Skin epidermis (tissue), 12 donors: ENCODE results near the gene HOXB13.

ENCODE experiments used
- H3K27ac ChIP-seq, 21 experiments: fragments of 200-600 bp; sonication (generic) in 11 of 21; one replicate each; pipeline ENCODE4 v1.5.0; 2020; ENCODE audit warnings: mild to moderate bottlenecking in 3 of 21, inconsistent platforms in 2 of 21, moderate library complexity in 2 of 21
- H3K4me3 ChIP-seq, 7 experiments: fragments of 200-600 bp; sonication (generic) in 2 of 7; one replicate each; pipeline ENCODE4 v1.5.0; 2020; ENCODE audit warnings: inconsistent platforms in 2 of 7, mild to moderate bottlenecking in 2 of 7, moderate library complexity in 1 of 7

HOXB13 gene

DNA sequence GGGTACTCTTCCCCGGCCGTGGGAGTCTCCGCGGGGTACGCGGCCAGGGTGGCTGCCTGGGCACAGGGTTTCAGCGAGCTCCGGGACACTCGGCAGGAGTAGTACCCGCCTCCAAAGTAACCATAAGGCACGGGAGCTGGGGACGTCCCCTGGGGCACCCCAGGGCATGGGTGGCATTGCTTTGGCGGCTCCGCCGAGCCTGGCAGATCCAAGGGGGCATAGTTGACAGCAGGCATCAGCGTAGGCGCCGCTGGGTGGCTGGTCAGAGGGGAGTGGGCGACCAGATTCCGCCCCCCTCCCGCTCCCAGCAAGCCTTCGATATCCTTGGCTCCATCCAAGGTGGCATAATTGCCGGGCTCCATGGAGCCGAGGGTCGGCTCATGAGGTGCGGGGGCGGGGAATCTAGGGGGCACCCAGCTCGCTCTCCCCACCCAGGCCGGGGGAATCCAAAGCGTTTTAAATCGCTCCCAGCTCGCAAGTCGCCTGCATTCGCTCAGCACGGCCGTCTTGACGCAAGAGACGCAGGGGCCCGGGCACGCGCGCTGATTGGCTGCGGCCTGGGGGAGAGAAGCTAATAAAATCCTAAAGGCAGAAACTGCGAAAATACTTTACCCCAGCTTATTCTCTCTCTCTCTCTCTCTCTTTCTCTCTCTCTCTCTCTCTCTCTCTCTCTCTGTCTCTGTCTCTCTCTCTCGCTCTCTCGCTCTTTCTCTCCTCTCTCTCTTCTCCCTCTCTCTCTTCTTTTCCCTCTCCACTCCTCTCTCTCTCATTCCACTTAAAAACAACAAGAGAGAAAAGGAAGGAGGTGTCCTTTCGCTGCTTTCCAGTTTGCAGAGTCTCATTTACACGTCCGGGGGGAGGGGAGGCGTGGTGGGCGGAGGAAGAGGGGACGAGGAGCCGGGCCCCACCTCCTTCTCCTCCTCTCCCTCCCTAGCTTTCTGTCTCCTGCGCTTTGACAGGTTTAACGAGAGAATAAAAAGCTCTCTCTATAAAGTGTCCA, at the start of gene HOXB13:
TSS of gene HOXB13 (minus strand) at position 519 of the 1,000 bp plus-strand sequence. CDS start at position 362, 157 bp downstream.
- Histone ChIP-seq H3K27ac (peak within 1 kb of the TSS in 1 of 21 experiments; percentile 71), H3K4me3 (peak within 1 kb of the TSS in 1 of 7 experiments; percentile 8)

DNA sequence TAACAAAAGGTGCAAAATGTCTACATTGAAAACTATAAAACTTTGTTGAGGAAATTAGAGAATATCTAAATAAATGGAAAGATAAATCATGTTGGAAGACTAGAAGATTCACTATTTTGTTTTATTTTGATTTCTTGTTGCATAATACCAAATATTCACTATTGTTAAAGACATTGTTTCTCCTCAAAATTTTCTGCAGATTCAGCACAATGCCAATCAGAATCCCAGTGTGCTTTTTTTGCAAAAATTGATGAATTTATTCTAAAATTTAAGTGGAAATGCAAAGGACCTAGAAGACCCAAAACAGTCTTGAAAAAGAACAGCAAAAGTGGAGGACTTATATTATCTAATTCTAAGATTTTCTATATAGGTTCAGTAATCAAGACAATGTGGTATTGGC, 48.1 kb upstream of the HOXB13 start:
- no peak overlapping the region for H3K4me3 ChIP-seq
- H3K27ac ChIP-seq, result no peak overlapping the region

DNA sequence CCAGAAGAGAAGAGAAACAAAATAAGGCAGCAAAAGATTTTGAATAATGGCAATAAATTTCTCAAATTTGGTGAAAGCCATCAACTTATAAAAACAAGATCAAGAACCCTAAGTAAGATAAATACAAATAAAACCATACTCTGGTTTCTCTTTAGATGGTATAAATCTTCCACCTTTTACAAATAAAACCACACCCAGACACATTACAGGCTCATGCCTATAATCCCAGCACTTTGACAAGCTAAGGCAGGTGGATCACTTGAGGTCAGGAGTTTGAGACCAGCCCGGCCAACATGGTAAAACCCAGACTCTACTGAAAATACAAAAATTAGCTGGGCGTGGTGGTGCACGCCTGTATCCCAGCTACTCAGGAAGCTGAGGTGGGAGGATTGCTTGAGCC, 44.7 kb upstream of the HOXB13 start:
- no peak overlapping the region for H3K4me3 ChIP-seq
- no peak overlapping the region for H3K27ac ChIP-seq

DNA sequence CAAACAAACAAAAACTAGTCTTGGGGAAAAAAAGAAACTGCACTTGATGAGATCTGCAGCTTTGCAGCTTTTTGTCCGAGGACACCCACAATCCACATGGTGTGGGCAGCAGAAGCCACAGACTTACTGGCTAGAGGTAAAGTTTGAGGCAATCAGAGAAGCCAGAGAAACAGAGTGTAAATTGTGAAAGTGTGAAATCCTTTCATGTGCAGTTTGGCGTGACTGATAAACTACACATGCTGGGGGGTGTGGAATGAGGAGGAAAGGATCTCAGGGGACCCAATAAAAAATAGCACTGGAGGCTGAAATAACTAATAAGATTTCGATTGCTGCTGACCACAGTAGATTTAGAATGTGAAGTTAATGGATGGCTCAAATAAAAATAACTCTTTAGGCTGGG, 42.4 kb upstream of the HOXB13 start:
- Histone ChIP-seq H3K27ac (no peak overlapping the region), H3K4me3 (no peak overlapping the region)

DNA sequence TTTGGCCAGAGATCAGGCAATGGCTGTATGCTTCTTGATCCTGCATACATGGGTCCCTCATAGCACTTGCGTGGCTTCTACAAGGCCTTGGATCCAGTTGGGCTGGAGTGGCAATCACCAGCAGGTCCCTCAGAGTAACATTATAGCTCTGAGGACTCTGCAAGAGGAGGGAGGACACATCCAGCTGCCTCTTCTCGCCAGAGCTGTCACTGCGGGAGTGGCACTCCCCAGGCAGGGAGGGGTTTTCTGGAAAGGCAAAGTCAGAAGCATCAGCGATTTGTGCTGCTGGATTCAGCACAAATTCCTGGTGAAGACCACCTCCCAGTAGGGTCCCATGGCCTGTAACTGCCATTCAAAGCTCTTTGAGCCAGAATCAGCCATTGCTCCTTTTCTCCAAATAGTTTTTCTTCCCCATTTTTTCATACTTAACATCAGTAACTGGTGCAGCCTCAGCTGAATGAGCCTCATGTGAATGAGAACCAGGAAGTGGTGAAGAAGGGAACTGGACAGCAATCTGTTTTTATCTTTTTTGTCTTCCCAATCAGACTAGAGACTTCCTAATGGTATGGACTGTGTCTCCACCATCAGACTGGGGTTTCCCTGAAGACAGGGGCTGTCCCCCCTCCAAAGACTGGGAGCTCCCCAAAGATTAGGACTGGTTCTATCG, 40.6 kb upstream of the HOXB13 start:
- Histone ChIP-seq H3K27ac (no peak overlapping the region), H3K4me3 (no peak overlapping the region)

DNA sequence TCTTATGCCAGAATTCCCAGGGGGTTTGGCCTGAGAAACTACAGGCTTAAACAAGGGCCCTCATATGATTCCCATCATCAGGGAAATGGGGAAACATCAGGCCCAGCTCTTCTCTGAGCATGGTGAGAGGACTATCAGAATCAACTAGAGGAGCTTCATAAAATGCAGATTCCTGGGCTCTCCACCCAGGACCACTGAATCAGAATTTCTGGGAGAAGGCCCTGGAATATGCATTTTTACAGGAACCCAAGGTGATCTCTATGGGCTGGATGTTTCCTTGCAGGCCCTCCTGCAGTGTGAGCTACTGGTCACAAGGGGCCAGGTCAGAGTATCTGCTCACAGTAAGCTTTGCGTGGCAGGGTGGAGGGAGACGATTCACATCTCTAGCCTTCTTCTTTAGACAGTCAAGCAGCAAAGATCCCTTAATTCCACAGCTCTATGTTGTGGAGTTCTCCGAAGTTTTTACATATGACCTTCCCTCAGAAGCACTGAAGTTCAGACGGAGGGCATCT, 38.8 kb upstream of the HOXB13 start:
- H3K27ac ChIP-seq, result no peak overlapping the region
- no peak overlapping the region for H3K4me3 ChIP-seq

DNA sequence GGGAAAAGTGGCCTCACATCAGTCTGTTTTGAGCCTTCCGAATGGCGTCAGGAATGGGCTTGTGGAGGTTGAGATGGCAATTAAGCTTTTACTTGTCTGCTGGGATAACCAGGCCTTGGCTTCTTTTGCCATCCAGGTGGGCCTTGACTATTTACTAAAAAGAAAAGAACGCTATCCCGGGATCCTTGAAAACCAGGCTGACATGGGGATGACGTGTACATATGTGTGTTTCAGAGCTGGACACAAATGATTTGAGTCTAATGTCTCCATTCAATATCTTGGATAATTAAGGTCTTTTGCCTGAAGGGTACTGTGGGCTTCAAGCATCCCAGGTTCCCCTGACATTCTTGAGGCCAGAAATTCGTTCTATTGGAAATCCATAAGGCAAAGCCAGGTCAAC, 32.6 kb upstream of the HOXB13 start:
- Histone ChIP-seq H3K4me3 (no peak overlapping the region), H3K27ac (no peak overlapping the region)

DNA sequence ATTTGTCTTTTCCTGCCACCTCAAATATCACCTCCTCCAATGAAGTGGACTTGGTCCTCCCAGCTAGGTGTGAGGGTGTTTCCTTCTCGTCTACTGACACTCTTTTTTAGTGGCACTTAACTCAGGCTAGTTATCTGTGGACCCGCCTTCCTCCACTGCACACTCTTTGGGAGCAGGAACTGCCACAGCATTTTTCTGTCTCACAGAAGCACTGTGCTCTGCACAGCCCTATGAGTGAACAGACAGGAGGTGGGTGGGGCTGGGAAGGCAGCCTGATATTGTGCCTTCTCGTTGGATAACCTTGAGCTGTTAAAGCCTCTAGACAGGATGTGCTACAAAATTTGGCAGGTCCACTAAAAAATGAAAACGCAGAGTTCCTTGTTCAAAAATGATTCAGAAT, 31.9 kb upstream of the HOXB13 start:
- H3K27ac ChIP-seq, result no peak overlapping the region
- H3K4me3 ChIP-seq, result no peak overlapping the region

DNA sequence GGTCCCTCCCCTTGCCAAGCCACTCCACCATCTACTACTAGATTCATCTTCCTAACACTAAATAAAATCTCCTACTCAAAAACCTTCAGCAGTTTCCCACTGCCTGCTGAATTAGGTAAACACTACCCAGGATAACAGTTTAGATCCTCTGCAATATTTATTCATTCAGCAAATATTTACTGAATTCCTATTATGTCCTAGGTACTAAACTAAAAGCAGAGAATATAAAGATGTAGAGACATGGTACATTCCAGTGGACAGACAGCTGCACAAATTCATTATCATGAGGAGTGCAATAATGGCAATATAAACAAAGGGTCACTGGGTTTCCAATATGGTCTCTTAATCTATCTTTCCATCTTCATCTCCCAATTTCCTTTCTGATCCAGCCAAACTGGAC, 30.7 kb upstream of the HOXB13 start:
- Histone ChIP-seq H3K4me3 (no peak overlapping the region), H3K27ac (no peak overlapping the region)

DNA sequence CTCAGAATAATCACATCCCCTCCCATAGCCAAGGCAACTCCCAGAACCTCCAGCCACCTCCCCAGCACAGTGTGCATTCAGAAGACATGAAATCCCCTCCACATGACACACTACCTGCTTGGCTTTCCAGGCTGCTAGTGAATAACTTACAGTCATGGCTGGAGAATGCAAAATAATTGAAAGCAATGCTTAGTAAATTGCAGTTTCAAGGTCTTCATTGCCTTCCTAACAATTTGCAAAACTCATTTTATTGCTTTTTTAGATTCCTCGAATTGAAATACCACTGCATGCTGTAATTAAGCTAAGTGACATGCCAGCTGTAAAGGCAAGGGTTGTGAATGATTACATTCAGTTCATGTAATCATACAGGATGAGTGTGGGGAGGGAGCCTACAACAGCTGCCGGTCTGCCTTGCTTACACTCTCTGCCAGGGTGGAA, 29.0 kb upstream of the HOXB13 start:
- H3K4me3 ChIP-seq, result no peak overlapping the region
- no peak overlapping the region for H3K27ac ChIP-seq

DNA sequence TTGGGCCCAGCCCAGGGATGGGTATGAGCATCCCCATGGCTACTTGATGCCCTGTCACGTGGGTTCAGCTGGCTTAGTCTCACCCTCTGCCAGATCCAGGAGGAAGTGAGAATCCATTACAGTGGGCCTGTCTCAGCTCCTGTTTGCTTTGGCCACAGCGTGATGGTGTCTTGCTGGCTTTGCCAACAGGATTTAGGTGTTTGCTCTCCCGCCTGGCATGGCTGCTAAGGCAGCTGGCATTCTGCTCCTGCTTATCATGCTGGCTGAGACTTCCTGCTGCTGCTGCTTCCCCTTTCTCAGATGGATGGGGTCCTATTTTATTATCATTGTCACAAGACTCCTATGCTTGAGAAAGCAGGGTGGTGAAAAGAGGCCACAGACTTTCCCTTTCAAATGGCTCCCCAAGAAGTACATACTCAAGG, 28.3 kb upstream of the HOXB13 start:
- Histone ChIP-seq H3K27ac (no peak overlapping the region), H3K4me3 (no peak overlapping the region)

DNA sequence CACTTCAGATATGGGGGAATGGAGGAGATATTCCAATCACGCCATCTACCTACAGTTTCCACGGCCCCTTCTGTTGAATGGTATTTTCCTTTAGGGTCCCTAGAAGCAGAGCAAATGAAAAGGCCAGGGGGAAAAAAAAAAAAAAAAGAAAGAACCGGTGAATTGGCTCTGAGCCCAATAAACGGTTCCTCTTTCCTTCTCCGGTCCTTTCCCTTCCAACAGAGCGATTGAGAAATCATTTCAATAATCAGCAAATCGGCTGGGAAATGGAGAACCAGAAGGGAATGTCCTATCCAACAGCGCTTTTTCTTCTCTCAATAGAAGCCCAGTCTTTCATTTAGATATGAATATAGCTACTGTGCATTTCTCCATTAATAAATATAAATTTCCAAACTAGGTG, 26.8 kb upstream of the HOXB13 start:
- Histone ChIP-seq H3K27ac (no peak overlapping the region), H3K4me3 (no peak overlapping the region)

DNA sequence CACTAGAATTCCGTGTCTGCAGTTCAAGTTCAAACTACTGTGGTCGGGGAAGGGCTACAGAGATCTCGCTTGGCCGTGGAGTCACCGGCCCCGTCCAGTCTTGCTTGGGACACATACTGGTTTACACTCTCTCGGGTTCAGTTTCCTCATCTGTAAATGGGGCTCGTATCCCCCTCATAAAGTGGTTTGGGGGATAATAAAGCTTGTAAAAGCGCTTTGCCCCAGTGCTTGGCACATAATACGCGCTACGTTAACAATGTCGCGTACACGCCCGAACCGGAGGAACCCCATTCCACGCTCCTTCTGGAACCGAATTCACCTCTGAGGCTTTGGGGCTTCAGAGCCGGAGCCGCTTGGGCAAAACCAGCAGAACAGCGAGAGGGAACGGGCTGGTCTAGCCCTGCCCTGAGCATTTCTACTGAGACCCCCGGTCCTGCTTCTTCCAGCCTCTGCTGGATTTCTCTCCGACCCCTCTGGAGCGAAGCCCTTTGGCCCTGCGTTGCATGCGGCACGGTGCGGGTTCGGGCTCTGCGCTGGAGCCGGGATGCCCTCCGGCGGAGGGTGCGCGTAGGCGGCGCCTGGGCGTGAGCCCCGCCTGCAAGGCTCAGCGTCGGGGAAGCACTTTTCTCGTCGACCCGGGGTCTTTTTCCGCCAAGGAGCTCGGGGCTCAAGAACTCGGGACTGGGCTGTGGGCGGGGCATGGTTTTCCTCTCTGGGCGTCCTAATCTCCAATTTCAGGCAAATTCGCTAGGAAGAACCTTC, 26.1 kb upstream of the HOXB13 start:
- Histone ChIP-seq H3K4me3 (no peak overlapping the region), H3K27ac (no peak overlapping the region)

DNA sequence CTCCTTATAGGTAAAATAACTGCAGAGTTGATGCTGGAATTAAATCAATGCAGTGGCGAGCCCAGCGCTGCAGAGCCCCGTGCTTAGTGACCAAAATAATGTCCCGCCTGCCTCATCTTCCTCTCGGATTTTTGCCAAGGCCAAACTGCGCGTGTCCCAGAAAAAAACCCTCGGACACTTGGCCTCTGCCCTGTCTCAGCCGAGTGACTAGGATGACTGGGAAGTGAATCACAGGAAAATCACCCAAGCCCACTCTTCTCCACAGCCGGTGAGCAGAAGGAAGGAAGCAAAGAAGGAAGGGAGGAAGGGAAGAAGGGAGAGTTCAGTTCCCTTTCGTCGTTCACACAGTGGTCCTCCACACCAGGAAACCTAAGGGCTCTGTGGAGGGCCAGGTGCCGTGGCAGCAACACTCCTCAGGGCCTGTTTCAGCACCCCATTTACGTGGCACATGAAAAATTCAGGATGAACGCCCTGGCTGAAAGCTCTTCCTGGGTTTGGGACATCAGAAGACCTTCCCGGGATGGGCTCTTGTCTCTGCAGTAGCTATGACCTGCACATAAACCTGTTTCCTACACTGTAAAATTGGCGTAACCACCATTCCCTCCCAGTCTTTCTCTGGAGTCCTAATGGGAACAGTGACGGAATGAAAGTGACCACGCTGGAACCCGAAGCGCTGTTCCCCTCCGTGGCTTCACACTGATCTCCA, 25.4 kb upstream of the HOXB13 start:
- H3K4me3 ChIP-seq, result no peak overlapping the region
- no peak overlapping the region for H3K27ac ChIP-seq

DNA sequence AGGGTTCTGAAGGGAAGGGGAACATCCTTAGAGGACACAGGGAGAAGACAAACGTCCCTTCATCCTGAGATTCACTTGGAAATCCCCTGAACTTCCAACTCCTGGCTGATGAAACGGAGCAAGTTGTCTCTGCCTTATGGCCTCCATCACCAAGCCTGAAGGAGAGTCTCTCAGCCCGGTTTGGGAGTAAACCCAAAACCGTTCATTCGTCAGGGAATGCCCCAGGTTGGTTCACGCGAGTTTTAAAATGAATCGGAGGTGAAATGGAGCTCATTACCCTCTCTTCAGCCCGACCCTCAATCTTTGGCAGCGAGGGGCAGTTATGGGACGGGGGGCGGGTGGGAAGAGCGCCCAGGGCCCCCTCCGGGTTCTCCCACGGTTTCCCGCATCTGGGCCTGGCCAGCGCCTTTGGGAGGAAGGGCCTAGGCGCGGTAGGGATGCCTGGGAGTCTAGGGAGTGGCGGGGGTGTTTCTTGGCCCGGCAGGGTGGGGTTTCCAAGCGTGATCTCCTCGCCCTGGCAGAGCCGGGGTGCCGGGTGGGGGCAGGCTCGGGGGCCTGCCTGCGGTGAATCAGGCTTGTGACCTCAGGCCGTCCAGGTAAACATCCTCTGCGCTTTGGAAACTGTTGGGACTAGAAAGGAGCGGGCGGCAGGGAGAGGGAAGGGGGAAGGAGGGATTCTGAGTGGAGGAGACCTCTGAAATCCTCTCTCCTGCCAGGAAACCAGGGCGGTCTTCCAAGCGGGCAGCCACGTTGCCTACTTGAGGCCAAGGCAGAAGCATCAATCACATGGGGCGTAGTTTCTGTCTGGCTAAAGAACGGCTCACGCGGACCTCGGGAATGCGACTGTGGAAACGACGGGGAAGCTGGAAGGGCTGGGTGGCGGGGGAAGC, 24.1 kb upstream of the HOXB13 start:
- Histone ChIP-seq H3K4me3 (no peak overlapping the region), H3K27ac (no peak overlapping the region)

DNA sequence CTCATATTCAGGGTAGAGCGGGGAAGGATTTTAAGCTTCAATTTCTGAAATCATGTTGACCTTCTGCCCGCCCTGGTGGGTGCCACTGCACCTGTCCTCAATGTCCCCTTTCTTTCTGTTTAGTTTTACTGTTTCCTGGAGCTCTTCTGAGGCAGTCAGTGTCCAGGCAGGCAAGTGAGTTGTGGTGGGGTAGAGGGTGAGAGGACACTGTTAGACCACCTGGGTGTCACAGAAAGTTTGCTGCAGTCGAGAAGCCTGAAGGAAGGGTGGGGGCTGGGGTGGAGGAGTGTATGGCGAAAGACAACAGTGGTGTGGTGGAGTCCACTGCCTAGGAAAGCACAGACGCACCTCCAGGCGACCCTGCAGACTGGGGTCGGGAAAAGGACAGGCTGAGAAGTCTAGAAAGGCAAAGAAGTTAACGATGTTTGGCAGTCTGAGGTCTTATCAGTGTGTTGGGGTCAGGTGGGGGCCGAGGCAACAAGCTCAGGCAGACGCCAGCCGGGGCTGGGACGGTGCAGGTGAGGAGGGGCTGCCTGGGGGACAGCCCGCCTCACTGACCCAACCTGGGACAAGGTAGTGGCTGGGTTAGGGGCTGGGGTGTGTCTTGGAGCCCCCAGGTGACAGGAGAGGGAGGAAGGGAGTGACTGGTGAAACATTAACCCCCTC, 23.3 kb upstream of the HOXB13 start:
- Histone ChIP-seq H3K27ac (no peak overlapping the region), H3K4me3 (no peak overlapping the region)

DNA sequence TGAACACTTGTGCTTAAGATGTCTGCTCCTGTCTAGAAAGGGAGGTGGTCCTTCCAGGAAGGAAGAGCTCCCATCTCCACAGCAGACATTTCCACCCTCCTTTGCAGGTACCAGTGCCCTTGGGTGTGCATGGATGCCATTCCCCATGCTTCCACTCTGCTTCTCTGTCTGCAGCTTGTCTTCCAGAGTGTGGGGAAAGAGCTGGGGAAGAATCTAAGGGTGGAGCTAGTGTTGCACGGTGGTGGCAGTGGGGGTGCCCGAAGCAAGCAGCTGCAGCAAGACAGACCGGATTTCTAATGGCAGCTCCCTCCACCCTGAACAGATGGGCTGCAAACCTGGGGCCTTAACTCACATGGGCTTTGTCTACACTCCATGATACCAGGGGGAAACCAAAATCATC, 22.6 kb upstream of the HOXB13 start:
- Histone ChIP-seq H3K4me3 (no peak overlapping the region), H3K27ac (no peak overlapping the region)
